Sigmoid colon (tissue), 4 donors: ENCODE data around the gene ATF7.

Experiments
- CTCF ChIP-seq, 4 experiments: fragments of 450-650 bp in 3 of 4; fragments of 200-600 bp in 1 of 4; IDR thresholded peaks; one replicate each; pipeline ENCODE4 v1.5.1; 2016 to 2019; ENCODE audit warnings: antibody characterized with exemption in 4 of 4, mild to moderate bottlenecking in 3 of 4, moderate library complexity in 2 of 4
- POLR2A ChIP-seq, 2 donors: fragments of 450-650 bp; IDR thresholded peaks; one replicate each; pipeline ENCODE4 v1.6.1; 2016; ENCODE audit warnings: antibody characterized with exemption in 2 of 2, mild to moderate bottlenecking in 2 of 2, moderate library complexity in 2 of 2
- POLR2AphosphoS5 ChIP-seq, 4 donors: sonication (generic); formaldehyde crosslinking; IDR thresholded peaks; one replicate each; pipeline ENCODE4 v1.6.1; 2017; ENCODE audit warnings: antibody characterized with exemption in 4 of 4

- TF ChIP-seq CTCF (IDR thresholded peaks at IDR 0.05) (peak; percentile 81 to 98 (median 94)), POLR2AphosphoS5 (IDR thresholded peaks at IDR 0.05) (peak in 2 of 4 donors; percentile 10 to 22), POLR2A (IDR thresholded peaks at IDR 0.05) (no peak)
These were observed 82.6 kb downstream of the ATF7 start for GRCh38 chr12:53543539-53543938.
